Fibroblast of skin of abdomen (primary cell): ENCODE data around the gene TNFSF18.

Experiments
- DNase-seq: peaks from one replicate; pipeline ENCODE4 v3.0.0-alpha.2; 2013

Gene TNFSF18

GRCh38 chr1:173038875-173039554, 11.7 kb downstream of the TNFSF18 start:
- no peak for DNase-seq

- DNase-seq = no peak
These were observed 26.2 kb downstream of the TNFSF18 start for GRCh38 chr1:173024543-173024942.

- no peak for DNase-seq
These were observed 27.4 kb downstream of the TNFSF18 start for GRCh38 chr1:173023343-173023742.

GRCh38 chr1:173020138-173020750, 30.5 kb downstream of the TNFSF18 start:
- no peak for DNase-seq

- DNase-seq = no peak
These were observed 32.9 kb downstream of the TNFSF18 start for GRCh38 chr1:173017792-173018191.

GRCh38 chr1:173016419-173016818, 34.3 kb downstream of the TNFSF18 start:
- DNase-seq = no peak

GRCh38 chr1:173015629-173016028, 35.1 kb downstream of the TNFSF18 start:
- DNase-seq = no peak

GRCh38 chr1:173014160-173014559, 36.6 kb downstream of the TNFSF18 start:
- DNase-seq = no peak

- no peak for DNase-seq
These were observed 38.6 kb downstream of the TNFSF18 start for GRCh38 chr1:173012126-173012525.

GRCh38 chr1:173009597-173009996, 41.1 kb downstream of the TNFSF18 start:
- DNase-seq = no peak

GRCh38 chr1:173005196-173005864, 45.4 kb downstream of the TNFSF18 start:
- no peak for DNase-seq

GRCh38 chr1:173002891-173003838, 47.6 kb downstream of the TNFSF18 start:
- peak; percentile 69 for DNase-seq

- no peak for DNase-seq
These were observed 51.4 kb downstream of the TNFSF18 start for GRCh38 chr1:172999349-172999748.

- peak; percentile 73 for DNase-seq
These were observed 52.8 kb downstream of the TNFSF18 start for GRCh38 chr1:172997941-172998361.

- DNase-seq = peak; percentile 90
These were observed 57.1 kb downstream of the TNFSF18 start for GRCh38 chr1:172993640-172994039.

GRCh38 chr1:172991674-172992400, 58.9 kb downstream of the TNFSF18 start:
- no peak for DNase-seq

GRCh38 chr1:172990598-172991215, 60.0 kb downstream of the TNFSF18 start:
- peak; percentile 89 for DNase-seq
